HG03135 (cell line): Measurements from ENCODE around the gene POLN.

Experiments
- ATAC-seq: cut with Tn5 transposase; IDR thresholded peaks from one replicate; pipeline ENCODE4 v1.9.1; 2021; ENCODE audit warnings: mild to moderate bottlenecking, moderate library complexity; ENCODE audit not compliant: unreplicated experiment

Gene POLN

GRCh38 chr4:2241410-2242353, at the start of gene POLN, which contains the start of gene HAUS3:
POLN (minus strand) TSS chr4:2242121; CDS start chr4:2229231, 12,890 bp downstream.
HAUS3 (minus strand) TSS chr4:2242121; CDS start chr4:2240946, 1,175 bp downstream.
- ATAC-seq = peak; percentile 87

- ATAC-seq = no peak
These were observed 49.2 kb upstream of the POLN start for GRCh38 chr4:2290974-2291704.

GRCh38 chr4:2290488-2290887, 48.6 kb upstream of the POLN start:
- no peak for ATAC-seq

DNA sequence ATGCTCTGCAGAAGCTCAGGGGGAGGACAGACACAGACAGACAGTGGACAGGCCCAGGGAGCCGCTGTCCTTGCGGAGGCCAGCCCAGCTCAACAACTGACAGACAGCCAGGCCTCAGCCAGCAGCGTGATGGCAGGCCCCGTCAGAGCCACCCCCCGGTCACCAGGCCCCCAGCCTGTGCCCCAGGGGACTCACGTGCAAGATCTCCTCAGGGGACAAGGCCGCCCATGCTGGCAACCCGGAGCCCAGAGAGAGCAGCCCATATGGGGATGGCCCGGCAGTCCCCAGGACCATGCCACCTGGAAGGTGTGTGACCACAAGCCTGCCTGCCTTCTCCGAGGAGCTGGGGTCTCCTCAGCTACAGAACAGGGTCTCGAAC, 48.0 kb upstream of the POLN start:
- no peak for ATAC-seq

DNA sequence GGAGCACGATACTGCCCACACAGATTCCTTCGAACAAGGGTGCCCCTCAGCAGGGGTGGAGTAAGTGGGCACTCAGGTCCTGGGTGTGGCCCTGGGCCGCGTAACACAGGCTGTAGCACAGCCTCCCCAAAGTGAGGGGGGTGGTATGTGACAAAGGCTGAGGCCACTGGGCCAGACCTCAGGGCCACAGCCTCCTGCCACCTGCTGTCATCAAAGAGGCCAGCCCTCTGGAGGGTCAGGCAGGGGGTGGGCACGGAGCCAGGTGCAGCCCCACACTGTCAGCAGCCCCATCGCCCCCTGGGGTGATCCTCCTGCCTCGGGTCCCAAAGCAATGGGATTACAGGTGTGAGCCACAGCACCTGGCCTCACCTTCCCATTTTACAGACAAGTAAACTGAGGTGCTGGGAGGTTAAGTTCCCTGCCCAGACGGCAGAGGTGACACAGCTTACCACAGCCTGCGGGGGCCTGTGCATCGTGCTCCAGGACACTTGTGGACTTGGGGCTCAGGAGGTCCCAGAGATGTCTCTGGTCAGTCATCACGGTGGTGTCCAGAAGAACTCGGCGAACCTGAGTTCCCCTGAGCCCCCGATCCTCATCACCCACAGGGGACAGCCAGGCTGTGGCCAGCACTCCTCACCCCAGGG, 47.5 kb upstream of the POLN start:
- no peak for ATAC-seq

- no peak for ATAC-seq
These were observed 46.2 kb upstream of the POLN start for GRCh38 chr4:2288051-2288541.

GRCh38 chr4:2287594-2287915, 45.6 kb upstream of the POLN start:
- ATAC-seq = no peak

DNA sequence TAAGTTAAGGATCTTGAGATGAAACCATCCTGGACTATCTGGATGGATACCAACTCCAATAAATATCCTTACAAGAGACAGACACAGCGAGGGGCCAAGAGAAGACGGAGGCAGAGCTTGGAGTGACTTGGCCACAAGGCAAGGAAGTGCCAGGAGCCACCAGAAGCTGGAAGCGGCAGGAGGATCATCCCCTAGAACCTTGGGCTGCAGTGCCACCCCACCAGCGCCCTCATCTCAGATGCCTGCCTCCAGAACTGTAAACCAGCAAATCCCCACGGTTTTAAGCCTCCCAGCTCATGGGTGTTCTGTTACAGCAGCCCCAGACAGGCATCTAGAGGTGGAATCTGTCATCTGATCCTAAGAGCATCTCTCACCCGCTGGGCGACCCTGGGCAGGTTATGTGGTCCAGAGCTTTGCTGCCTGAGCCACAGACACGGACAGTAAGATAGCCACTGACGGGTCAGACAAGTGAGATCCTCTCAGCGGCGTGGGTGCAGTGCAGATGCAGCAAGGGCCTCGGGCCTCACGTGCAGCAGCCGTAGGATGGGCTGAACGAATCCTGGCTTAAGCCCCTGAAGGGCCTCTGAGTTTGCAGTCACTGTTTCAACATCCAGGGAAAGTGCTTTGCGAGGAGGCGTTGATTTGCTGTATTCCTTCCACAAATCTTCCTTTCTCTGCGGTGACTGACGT, 45.1 kb upstream of the POLN start:
- no peak for ATAC-seq

DNA sequence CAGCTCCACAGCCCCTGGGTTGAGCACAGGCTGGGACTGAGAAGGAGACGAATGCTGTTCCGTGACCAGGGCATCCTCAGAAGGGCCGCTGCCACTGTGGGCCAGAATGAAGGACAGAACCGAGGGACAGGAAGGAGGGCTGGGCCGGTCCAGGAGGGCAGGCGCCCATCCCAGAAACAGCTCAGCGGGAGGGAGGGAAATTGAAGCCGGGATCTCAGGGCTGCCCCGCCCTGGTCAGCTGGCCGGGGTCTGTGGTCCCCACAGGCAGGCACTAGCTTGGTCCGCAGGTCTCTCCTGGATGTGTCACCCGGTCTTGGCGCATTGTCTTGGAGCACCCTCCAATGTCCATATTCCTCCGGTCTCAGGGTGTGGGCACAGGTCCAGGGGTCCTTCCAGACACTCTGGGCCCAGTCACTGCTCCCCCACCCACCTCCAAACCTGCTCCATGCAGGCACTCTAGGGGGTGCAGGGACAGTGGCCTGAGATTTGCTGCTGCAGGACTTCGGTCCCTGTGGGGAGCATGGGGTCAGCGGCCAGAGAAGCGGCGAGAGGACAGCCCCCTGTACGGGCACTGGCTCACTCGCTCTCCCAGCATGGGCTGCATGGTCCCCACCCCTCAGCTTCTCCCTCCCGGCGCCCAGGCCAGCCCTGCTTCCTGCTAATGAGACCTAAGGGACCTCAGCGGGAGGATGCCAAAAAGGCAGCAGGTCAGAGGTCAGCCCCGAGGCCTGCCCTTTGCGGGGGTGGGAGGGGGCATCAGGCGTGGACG, 43.9 kb upstream of the POLN start:
- no peak for ATAC-seq

GRCh38 chr4:2284934-2285612, 43.2 kb upstream of the POLN start:
- no peak for ATAC-seq

- no peak for ATAC-seq
These were observed 42.4 kb upstream of the POLN start for GRCh38 chr4:2284161-2284933.

DNA sequence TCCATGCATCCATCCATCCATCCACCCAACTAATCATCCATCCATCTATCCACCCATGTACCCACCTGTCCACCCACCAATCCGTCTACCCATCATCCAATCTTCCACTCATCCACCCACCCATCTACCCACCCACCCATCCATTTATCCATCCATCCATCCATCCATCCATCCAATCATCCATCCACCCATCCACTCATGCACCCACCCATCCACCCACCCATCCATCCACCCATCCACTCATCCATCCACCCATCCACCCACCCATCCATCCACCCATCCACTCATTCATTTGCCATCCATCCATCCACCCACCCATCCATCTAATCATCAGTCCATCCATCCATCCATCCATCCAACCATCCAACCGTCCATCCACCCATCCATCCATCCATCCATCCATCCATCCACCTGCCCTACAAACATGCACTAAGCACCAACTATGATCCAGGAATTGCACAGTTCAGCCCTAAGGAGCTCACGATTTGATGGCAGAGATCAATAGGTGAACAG, 41.3 kb upstream of the POLN start:
- ATAC-seq = no peak

GRCh38 chr4:2281575-2282343, 39.8 kb upstream of the POLN start:
- ATAC-seq = no peak

- ATAC-seq = no peak
These were observed 38.8 kb upstream of the POLN start for GRCh38 chr4:2280531-2281300.

- ATAC-seq = no peak
These were observed 36.0 kb upstream of the POLN start for GRCh38 chr4:2277956-2278355.

DNA sequence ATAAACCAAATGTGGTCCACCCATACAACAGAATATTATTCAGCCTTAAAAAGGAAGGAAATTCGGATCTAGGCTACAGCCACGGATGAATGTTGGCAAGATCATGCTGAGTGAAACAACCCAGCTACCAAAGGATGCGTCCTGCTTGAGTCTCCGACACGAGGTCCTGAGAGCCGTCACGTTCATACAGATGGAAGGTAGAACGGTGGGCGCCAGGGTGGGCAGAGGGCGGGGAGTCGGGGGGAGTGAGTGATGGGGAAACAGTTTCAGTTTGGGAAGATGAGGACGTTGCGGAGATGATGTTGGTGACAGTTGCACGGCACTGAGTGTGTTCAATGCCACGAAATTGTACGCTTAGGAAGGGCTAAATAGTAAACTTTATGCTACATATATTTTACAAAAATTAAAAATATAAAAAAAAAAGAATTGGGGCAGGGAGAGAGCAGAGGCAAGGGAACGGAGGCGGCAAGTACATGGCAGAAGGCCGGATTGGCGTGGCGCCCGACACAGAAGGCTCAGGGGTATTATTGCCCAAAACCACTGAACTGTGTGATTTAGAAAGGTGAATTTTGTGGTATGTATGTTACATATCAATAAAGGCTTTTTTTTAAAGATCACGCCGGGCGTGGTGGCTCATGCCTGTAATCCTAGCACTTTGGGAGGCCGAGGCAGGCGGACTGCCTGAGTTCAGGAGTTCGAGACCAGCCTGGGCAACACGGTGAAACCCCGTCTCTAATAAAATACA, 34.8 kb upstream of the POLN start:
- ATAC-seq = no peak
